ENCODE measurements around the gene SHE.

GRCh38 chr1:154485106-154485505 lies 17.1 kb downstream of the SHE start:
- TF ChIP-seq CTCF (IDR thresholded peaks at IDR 0.05) = no peak
- no peak for TF ChIP-seq POLR2A (IDR thresholded peaks at IDR 0.05)
- peak in 2 of 4 donors; percentile 30 to 55 for TF ChIP-seq POLR2AphosphoS5 (IDR thresholded peaks at IDR 0.05)

All from sigmoid colon (tissue), 4 donors.